Mesodermal cell (in vitro differentiated cells): Measurements from ENCODE around the gene IMMP2L.

Experiments
- H3K27ac ChIP-seq: 2 replicates; pipeline ENCODE4 v1.7.0; 2013; ENCODE audit warnings: mild to moderate bottlenecking, low read depth, low read length, moderate library complexity; ENCODE audit not compliant: severe bottlenecking
- H3K36me3 ChIP-seq: 2 replicates; pipeline ENCODE4 v1.7.1; 2013; ENCODE audit warnings: mild to moderate bottlenecking, low read length, moderate library complexity; ENCODE audit not compliant: control insufficient read depth, insufficient read depth
- H3K4me1 ChIP-seq: one replicate; pipeline ENCODE4 v1.7.1; 2013; ENCODE audit warnings: mild to moderate bottlenecking, low read length; ENCODE audit not compliant: insufficient read depth, control insufficient read depth, poor library complexity, severe bottlenecking
- H3K4me3 ChIP-seq: 2 replicates; pipeline ENCODE4 v1.7.0; 2013; ENCODE audit warnings: low read length, control low read depth, mild to moderate bottlenecking; ENCODE audit not compliant: insufficient read depth, poor library complexity, severe bottlenecking; ENCODE audit errors: extremely low read depth
- H3K9me3 ChIP-seq: 2 replicates; pipeline ENCODE4 v1.7.1; 2013; ENCODE audit warnings: mild to moderate bottlenecking, low read length, moderate library complexity; ENCODE audit not compliant: control insufficient read depth
- WGBS, 2 experiments: methylation state at CpG; one replicate each; pipeline ENCODE4 v1.1.5; 2013; ENCODE audit warnings: missing lambda C conversion rate in 2 of 2; ENCODE audit not compliant: insufficient coverage in 2 of 2; 5-methylcytosine and 5-hydroxymethylcytosine counted together

IMMP2L gene

DNA sequence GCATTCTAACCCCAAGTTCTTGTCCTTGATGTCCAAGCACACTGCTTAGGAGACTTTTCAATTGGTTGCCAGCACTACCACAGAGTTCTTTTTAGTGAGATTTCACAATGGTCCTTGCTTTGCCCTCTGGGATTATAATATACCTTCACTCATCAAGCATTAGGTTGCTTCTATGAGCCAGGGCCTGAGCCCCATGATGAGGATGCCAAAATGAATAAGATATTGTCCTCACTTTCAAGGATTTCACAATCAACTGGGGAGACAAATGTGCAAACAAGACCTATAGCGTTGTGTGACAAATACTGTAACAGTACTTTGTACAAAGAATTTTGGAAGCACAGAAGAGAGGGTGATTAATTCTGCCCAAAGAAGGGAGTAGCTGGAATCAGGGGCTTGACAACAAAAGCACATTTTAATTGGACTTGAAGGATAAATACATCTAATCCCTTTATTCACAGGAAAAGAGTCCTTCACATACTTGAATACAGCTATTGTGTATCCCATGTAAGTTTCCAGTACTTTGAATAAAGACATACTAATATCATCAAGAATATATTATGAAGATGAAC lies 734.9 kb downstream of the IMMP2L start:
- Histone ChIP-seq H3K36me3 (no peaks in the 10 kb centered on the region), H3K27ac (no peak overlapping the region), H3K4me3 (no peak overlapping the region), H3K9me3 (no peaks in the 10 kb centered on the region), H3K4me1 (no peaks in the 10 kb centered on the region)
- 93 to 100% methylated on average over 1 of the region's 1 CpG for WGBS, 2 experiments

DNA sequence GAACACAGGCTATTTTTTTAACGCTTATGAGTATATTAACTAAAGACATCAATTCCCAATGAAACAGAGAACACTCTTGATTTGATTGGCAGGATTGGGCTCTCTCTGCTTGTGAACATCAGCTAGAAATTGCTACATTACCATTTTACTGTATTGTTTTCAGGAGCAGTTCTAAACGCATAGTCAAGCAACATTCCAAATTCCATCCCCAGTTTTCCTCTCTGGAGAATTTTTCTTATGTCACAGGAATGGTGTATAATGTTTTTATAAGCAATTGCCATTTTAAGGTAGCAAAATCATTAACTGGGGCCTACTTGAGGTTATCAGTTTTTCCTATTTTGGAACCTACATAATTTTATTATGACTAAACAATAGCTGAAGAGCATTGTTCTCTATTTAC lies 748.3 kb downstream of the IMMP2L start:
- no peaks in the 10 kb centered on the region for H3K36me3 ChIP-seq
- H3K27ac ChIP-seq = no peak overlapping the region
- no peak overlapping the region for H3K4me3 ChIP-seq
- no peaks in the 10 kb centered on the region for H3K9me3 ChIP-seq
- H3K4me1 ChIP-seq = no peaks in the 10 kb centered on the region
- WGBS, 2 experiments = 86% methylated on average over 1 of the region's 2 CpGs; no CpG with 5 or more reads in 1 of the 2 experiments

DNA sequence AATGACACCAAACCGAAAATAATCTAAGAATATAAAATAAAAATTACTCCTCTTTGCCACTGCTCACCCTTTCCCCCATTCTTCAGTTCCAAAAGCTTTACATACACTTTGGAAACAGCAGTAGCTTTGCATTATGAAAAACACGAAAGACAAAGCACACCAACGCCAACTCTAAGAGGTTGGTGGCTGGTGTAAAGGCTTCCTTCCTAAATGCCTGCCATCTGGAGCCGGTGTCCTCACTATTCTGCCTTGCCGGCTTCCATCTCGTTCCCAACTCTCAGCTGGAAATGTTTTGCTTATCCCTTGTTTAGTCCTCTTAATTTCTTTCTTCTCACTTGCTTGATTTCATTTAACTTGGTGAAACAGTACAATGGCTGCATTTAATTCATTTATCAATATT lies 752.5 kb downstream of the IMMP2L start:
- Histone ChIP-seq H3K36me3 (no peaks in the 10 kb centered on the region), H3K4me3 (no peak overlapping the region), H3K9me3 (no peaks in the 10 kb centered on the region), H3K27ac (no peak overlapping the region), H3K4me1 (no peaks in the 10 kb centered on the region)
- 86 to 95% methylated on average over 4 to 5 of the region's 6 CpGs for WGBS, 2 experiments

DNA sequence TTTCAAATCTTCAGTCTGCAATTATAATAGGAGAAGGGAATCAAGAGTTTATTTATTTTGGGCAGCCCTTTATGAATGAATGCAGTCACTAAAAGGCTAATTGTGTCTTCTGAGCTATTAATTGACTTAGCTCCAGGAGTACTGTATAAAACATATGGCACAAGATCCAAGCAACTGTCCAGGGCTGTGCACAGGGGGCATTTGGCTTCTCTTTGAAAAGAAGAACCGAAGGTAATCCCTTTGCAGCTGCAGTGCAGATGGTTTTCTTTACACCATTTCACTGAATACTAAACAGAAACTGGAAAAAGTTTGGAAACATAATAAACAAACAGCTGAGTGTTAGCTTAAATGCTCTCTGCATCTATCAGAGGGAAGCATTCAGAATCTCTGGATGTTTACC lies 753.9 kb downstream of the IMMP2L start:
- H3K4me3 ChIP-seq = no peak overlapping the region
- no peaks in the 10 kb centered on the region for H3K4me1 ChIP-seq
- H3K9me3 ChIP-seq = no peaks in the 10 kb centered on the region
- no peaks in the 10 kb centered on the region for H3K36me3 ChIP-seq
- H3K27ac ChIP-seq = no peak overlapping the region
- WGBS, 2 experiments = no CpG with 5 or more reads among the region's 1 CpG

DNA sequence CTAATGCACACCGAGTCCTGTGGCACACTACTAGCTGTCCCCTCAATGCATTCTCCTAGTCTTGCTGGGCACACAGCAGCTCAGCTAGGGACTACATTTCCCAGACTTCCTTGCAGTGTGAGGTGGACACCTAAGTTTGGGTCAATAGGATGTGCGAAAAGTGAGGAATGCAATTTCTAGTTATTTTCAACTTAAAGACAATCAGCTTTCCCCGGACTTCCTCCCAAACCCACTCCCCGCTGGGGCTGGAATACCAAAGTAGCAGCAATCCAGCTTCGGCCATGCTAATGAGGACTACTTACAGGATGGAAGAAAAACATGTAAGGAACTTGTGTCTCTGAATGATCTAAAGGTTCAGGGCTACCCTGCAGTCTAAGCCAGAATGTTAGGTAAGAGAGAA lies 757.8 kb downstream of the IMMP2L start:
- Histone ChIP-seq H3K27ac (no peak overlapping the region), H3K9me3 (no peaks in the 10 kb centered on the region), H3K4me1 (no peaks in the 10 kb centered on the region), H3K4me3 (no peak overlapping the region), H3K36me3 (no peaks in the 10 kb centered on the region)
- WGBS, 2 experiments = 60% methylated on average over 2 of the region's 5 CpGs; no CpG with 5 or more reads in 1 of the 2 experiments

DNA sequence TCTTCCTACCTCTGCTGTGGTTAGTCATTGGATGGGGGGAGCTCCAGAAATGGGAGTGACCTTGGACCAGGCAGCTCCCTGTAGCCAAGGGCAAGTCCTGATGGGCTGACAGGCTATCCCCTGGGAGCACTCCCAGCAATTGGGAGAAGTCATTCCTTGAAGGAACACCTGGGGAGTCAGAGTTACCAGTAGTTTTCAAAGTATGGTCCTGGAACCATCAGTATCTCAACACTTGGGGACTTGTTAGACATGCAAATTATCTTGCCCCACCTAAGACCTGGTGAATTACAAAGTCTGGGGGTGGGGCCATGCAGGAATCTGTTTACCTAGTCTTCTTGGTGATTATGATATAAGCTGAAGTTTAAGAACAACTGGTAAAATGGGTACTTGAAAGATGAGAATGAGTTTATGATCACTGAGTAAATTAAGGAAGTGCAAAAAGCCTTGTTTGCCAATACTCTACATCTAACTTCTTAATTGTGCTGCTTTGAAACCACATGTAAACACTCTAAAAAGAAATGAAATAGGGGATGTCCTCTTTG lies 758.6 kb downstream of the IMMP2L start:
- Histone ChIP-seq H3K9me3 (no peaks in the 10 kb centered on the region), H3K4me3 (no peak overlapping the region), H3K27ac (no peak overlapping the region), H3K4me1 (no peaks in the 10 kb centered on the region), H3K36me3 (no peaks in the 10 kb centered on the region)

DNA sequence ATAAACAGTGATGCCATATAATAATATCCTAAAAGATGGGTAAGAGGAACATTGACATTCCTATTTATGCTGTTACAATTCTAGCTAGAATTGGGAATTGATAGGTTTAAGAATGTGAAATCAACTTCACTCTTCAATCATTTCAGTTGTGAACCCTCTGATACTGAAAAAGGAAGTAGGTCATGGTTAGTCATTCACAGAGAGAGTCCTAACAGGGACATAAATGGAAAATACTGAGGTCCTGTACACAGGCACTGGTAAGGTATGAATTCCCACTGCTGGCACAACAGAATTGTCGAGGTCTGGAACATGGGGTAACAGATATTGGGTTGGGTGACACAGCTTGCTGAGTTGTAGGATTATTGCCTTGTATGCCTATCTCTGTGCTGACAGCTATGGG lies 760.8 kb downstream of the IMMP2L start:
- 75 to 100% methylated on average over 1 of the region's 1 CpG for WGBS, 2 experiments
- no peaks in the 10 kb centered on the region for H3K9me3 ChIP-seq
- no peak overlapping the region for H3K27ac ChIP-seq
- H3K36me3 ChIP-seq = no peaks in the 10 kb centered on the region
- no peak overlapping the region for H3K4me3 ChIP-seq
- H3K4me1 ChIP-seq = no peaks in the 10 kb centered on the region

DNA sequence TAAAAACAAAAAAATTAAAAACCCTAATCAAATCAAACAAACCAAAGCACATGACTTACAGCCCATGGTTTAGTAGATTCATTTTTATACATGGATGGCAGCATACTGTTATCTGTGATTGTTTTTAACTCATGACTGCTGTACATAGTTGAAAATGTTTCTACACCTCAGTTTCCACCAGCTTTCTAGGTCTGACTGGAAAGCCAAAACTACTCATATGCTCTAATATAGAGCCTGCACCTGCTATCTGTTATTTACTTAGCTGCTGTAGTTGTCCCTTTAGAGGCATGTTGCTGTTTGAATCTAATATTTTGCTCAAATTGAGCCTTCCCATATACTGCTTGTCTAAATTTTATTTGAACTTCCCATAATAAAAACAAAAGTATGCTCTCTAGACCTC lies 761.3 kb downstream of the IMMP2L start:
- H3K27ac ChIP-seq = no peak overlapping the region
- H3K36me3 ChIP-seq = no peaks in the 10 kb centered on the region
- no peaks in the 10 kb centered on the region for H3K4me1 ChIP-seq
- H3K9me3 ChIP-seq = no peaks in the 10 kb centered on the region
- H3K4me3 ChIP-seq = no peak overlapping the region

DNA sequence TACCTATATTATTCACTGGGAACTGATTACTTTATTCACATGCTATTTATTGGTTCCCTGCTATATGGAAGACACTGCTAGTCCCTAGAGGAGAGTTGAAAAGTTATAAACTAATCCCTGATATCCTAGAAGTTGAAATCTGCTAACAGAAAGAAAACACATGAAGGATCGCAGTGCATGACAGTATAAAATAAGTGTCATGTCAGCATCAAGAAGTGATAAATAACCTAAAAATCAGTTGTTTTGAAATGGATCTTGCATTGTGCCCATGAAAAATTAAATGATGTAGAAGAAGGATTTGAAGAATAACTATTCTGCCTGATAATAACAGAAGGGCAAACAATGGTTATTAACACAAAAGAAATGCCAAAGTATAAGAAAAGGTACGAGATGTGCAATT lies 764.6 kb downstream of the IMMP2L start:
- Histone ChIP-seq H3K27ac (no peak overlapping the region), H3K4me1 (no peaks in the 10 kb centered on the region), H3K9me3 (no peaks in the 10 kb centered on the region), H3K36me3 (no peaks in the 10 kb centered on the region), H3K4me3 (no peak overlapping the region)
- WGBS, 2 experiments = 100% methylated on average over 1 of the region's 2 CpGs; no CpG with 5 or more reads in 1 of the 2 experiments

DNA sequence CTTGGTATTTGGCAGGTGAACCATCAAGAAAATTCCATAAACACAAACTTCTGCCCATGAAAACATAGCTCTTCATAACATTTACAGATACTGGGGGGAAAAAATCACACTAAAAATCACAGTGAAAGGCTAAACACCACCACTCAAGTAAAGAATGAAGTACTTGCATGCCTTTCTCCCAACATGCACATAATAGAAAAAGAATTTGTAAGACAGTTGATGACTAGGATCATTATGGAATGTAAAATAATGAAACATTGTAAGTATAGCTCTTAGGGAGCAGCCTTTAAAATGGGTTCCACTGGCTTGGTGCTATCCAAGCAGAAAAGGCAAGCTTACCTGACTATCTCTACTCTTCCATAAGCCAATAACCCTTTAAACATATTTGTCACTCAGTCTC lies 771.3 kb downstream of the IMMP2L start:
- Histone ChIP-seq H3K36me3 (no peaks in the 10 kb centered on the region), H3K27ac (no peak overlapping the region), H3K9me3 (no peaks in the 10 kb centered on the region), H3K4me1 (no peaks in the 10 kb centered on the region), H3K4me3 (no peak overlapping the region)

DNA sequence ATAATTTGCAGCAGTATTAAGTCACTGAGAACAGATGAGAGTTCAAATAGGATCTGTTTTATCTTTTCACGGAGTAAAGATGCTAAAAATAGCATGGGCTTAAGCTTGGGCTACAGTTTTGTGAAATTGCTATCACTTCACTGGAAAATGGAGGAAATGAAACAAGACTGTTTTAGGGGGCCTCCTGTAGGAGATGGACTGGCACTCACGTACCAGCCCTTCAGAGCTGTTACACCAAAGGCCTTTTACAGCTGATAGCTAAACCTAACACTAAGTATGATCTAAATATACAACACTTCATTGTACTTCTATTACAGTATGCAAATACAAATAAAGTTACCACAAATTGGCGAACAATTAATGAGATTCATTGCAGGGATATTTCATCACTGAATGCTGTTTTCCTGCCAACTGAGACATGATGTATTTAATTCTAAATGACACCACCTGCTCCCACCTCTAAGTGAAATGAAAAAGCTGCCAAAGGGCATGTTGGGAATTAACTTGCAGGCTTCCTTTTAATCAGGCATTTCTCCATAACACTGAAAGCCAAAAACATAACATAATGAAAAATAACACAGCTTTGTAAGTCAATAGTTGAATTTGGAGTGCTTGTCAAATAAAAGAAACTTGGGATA lies 775.8 kb downstream of the IMMP2L start:
- H3K36me3 ChIP-seq = no peaks in the 10 kb centered on the region
- no peaks in the 10 kb centered on the region for H3K4me1 ChIP-seq
- 67 to 89% methylated on average over 1 of the region's 3 CpGs for WGBS, 2 experiments
- H3K9me3 ChIP-seq = no peaks in the 10 kb centered on the region
- H3K4me3 ChIP-seq = no peak overlapping the region
- no peak overlapping the region for H3K27ac ChIP-seq
